WI38 (cell line): ENCODE data around the gene ROMO1.
"Not testable (repeated sequence)": the region's sequence is repeated elsewhere in the genome, so short reads cannot be mapped to it uniquely, and the experiment has no call there.

Source experiments
- H3K4me3 ChIP-seq: 2 replicates; pipeline ENCODE4 v1.5.1; 2011; ENCODE audit warnings: low read depth, mild to moderate bottlenecking, control low read depth, low read length
- CTCF ChIP-seq: IDR thresholded peaks from 2 replicates; pipeline ENCODE4 v1.5.1; 2012; ENCODE audit warnings: low read depth, mild to moderate bottlenecking, control low read depth, low read length

The ROMO1 gene

GRCh38 chr20:35738410-35739179, 39.4 kb downstream of the ROMO1 start:
- no peak for TF ChIP-seq CTCF
- H3K4me3 ChIP-seq, result no peak overlapping the region

GRCh38 chr20:35739294-35740163, 40.3 kb downstream of the ROMO1 start:
- TF ChIP-seq CTCF, result no peak
- H3K4me3 ChIP-seq, result peak overlapping the region; percentile 98

GRCh38 chr20:35741892-35742740, 42.9 kb downstream of the ROMO1 start, which contains the start of gene RBM39:
Gene RBM39 (minus strand): TSS chr20:35742260. CDS start chr20:35740874, 1,386 bp downstream.
- H3K4me3 ChIP-seq, result peak within 1 kb of the TSS; percentile 98
- TF ChIP-seq CTCF, result peak; percentile 35; the same call in 1 of the 2 replicates

- TF ChIP-seq CTCF, result no peak
- peak overlapping the region; percentile 63 for H3K4me3 ChIP-seq
Observed at GRCh38 chr20:35742741-35743523, 43.7 kb downstream of the ROMO1 start.

- no peak for TF ChIP-seq CTCF
- peak overlapping the region; percentile 6; the same call in 1 of the 2 replicates for H3K4me3 ChIP-seq
Observed at GRCh38 chr20:35743693-35744491, 44.7 kb downstream of the ROMO1 start.

- H3K4me3 ChIP-seq, result not testable (repeated sequence)
Observed at GRCh38 chr20:35744492-35744841, 45.3 kb downstream of the ROMO1 start.
